Heart right ventricle (tissue), 16 donors: ENCODE data around the gene RTF2. TPM values are rescaled to one million over a fixed set of nuclear protein-coding genes. Genes with fewer than 3 reads are reported as not detected.

Experiments
- ATAC-seq, 8 donors: fragments of 200-7000 bp; cut with Tn5 transposase; one replicate each; pipeline ENCODE4 v1.9.1; 2020; ENCODE audit warnings: mild to moderate bottlenecking in 8 of 8, moderate library complexity in 8 of 8, moderate number of reproducible peaks in 1 of 8
- DNase-seq, 2 donors: peaks; one replicate each; pipeline ENCODE4 v3.0.0-alpha.2; 2020
- H3K27ac ChIP-seq, 10 donors: fragments of 200-600 bp; sonication (generic) in 2 of 10; one replicate each; pipeline versions ENCODE4 v1.5.0 to v1.8.0; 2020 to 2022; ENCODE audit warnings: mild to moderate bottlenecking in 3 of 10
- H3K27me3 ChIP-seq, 7 donors: fragments of 200-600 bp; one replicate each; pipeline ENCODE4 v1.8.0; 2021 to 2022; ENCODE audit warnings: mild to moderate bottlenecking in 2 of 7
- H3K36me3 ChIP-seq, 9 donors: fragments of 200-600 bp; sonication (generic) in 1 of 9; one replicate each; pipeline versions ENCODE4 v1.5.0 to v1.8.0; 2020 to 2022; ENCODE audit warnings: mild to moderate bottlenecking in 2 of 9
- H3K4me1 ChIP-seq, 9 donors: fragments of 200-600 bp; sonication (generic) in 1 of 9; one replicate each; pipeline versions ENCODE4 v1.5.0 to v1.8.0; 2020 to 2022; ENCODE audit warnings: mild to moderate bottlenecking in 4 of 9
- H3K4me3 ChIP-seq, 10 donors: fragments of 200-600 bp; sonication (generic) in 2 of 10; one replicate each; pipeline versions ENCODE4 v1.5.0 to v1.8.0; 2020 to 2022; ENCODE audit warnings: mild to moderate bottlenecking in 7 of 10, moderate library complexity in 2 of 10
- H3K9me3 ChIP-seq, 11 donors: fragments of 200-600 bp in 10 of 11; sonication (generic) in 2 of 11; one replicate each; pipeline versions ENCODE4 v1.5.0 to v1.8.0; 2013 to 2022; ENCODE audit warnings: mild to moderate bottlenecking in 2 of 11, control low read depth in 1 of 11, moderate library complexity in 1 of 11
- CTCF ChIP-seq, 9 donors: fragments of 200-600 bp; sonication (generic) in 2 of 9; IDR thresholded peaks; one replicate each; pipeline versions ENCODE4 v1.5.0 to v1.8.0; 2021 to 2022; ENCODE audit warnings: antibody characterized with exemption in 9 of 9, mild to moderate bottlenecking in 5 of 9, moderate library complexity in 1 of 9
- WGBS, 2 donors: extraction: QIAGEN DNeasy Blood & Tissue Kit; methylation state at CpG; one replicate each; pipeline ENCODE4 v1.1.7; 2013; ENCODE audit warnings: inconsistent platforms in 1 of 2; 5-methylcytosine and 5-hydroxymethylcytosine counted together
- intact Hi-C, 10 donors: fragments of 100-400 bp; cut with DNase I; formaldehyde crosslinking; loops; one replicate each; pipeline versions ENCODE4 v1.11.1 to v1.14.2; 2022
- long read RNA-seq, 3 donors: library from polyadenylated mRNA; unstranded; transcript quantifications; one replicate each; pipeline ENCODE4 v2.0.0, GENCODE V29; 2020 to 2021
- polyA plus RNA-seq, 2 donors: library from polyadenylated mRNA; stranded (reverse); fragments of 200-250 nt; gene quantifications; one replicate each; pipeline ENCODE4 v1.2.3, GENCODE V29; 2013
- total RNA-seq, 10 donors: library from RNA; stranded (reverse); fragmentation: NEBNext Ultra II Directional in 3 of 10; extraction: Animal tissue kit (Norgen Biotek cat#: 25700) in 3 of 10; gene quantifications; one replicate each; pipeline versions ENCODE4 v1.2.1 to v1.2.4, GENCODE V29; 2021 to 2023
- donor health status: Arrhythmogenic right ventricular cardiomyopathy.
- donor health status: ischemic (EF 13 %, LVEDD 7.1; RV severe dilation, severe dysfunction).
- donor health status: healthy with polysubstance abuse.
- donor health status: DM: no; HTN: yes; CAD: no.
- donor health status: DM: no; HTN: no; CAD: no.
- donor health status: ischemic (EF 25% LVEDD 6.9; RV normal size, moderate dysfunction).
- donor health status: ischemic (EF 25% LVEDD 5.7; RV mildly dilated, moderate dysfunction).
- donor health status: healthy.
- donor health status: DM: yes; HTN: yes; CAD: no.
- donor health status: Ischemic cardiomyopathy.
- donor health status: ischemic (EF 35%, LVEDD 5.7; RV mildly dilated, moderate dysfunction).
- donor health status: nonischemic (EF 11% LVEDD 7.7; RV severe dilation, severe dysfunction).
- donor health status: DM: yes; HTN: yes; CAD: no.
- donor health status: PGD.
- donor health status: ischemic (EF 29% LVEDD 5.4; RV normal size, mild dysfunction).
- donor health status: nonischemic (EF 23%, LVEDD 6.1; RV moderate dilation, normal function).

RTF2 gene
- 10 to 100 TPM; 83.1 to 95.5 (median 88.6) TPM for total RNA-seq
- 100 to 1,000 TPM in 1 of 2 donors, 10 to 100 TPM in 1; 29.1 to 113 TPM for polyA plus RNA-seq
- long read RNA-seq, donor 1, transcript RTF2-202 (9 exons, 2,212 nt), result major isoform, 126 of 137 reads
- long read RNA-seq, donor 1, partial matches to known transcripts, result 2 of 137 reads
- long read RNA-seq, donor 1, other reads (novel, unspliced or antisense), result 5 of 137 reads
- long read RNA-seq, donor 2, transcript RTF2-202 (9 exons, 2,212 nt), result major isoform, 124 of 132 reads
- long read RNA-seq, donor 2, partial matches to known transcripts, result 2 of 132 reads
- long read RNA-seq, donor 2, other reads (novel, unspliced or antisense), result 4 of 132 reads
- long read RNA-seq, donor 3, transcript RTF2-202 (9 exons, 2,212 nt), result major isoform, 333 of 356 reads
- long read RNA-seq, donor 3, partial matches to known transcripts, result 8 of 356 reads
- long read RNA-seq, donor 3, other reads (novel, unspliced or antisense), result 11 of 356 reads

GRCh38 chr20:56468316-56469076 is at the start of gene RTF2:
TSS of gene RTF2 (plus strand) at chr20:56468627. CDS start at chr20:56468698, 71 bp downstream.
- Histone ChIP-seq H3K9me3 (no peaks in the 10 kb centered on the region), H3K36me3 (peaks cover 0 to 31% (median 2%) of the 10 kb centered on the region in 9 donors), H3K27me3 (no peaks in the 10 kb centered on the region), H3K4me3 (peak within 1 kb of the TSS; percentile 32 to 96 (median 88)), H3K4me1 (peaks cover 0 to 54% (median 23%) of the 10 kb centered on the region in 9 donors), H3K27ac (peak within 1 kb of the TSS; percentile 20 to 95 (median 83))
- DNase-seq (peak; percentile 94 to 96), ATAC-seq (peak; percentile 100)
- no peak for TF ChIP-seq CTCF (IDR thresholded peaks at IDR 0.05)
- 0 to 1% methylated on average over 53 to 55 of the region's 55 CpGs for WGBS, 2 donors
- intact Hi-C loops, result loop anchor here in 9 of 10 donors (2.0 to 10.0 kb wide), 5 partner anchors 54 to 76 kb away; partner anchors contain the start of genes AURKA (in 4 of the 9), CSTF1 (in 4 of the 9) and CASS4 (in 2 of the 9)

GRCh38 chr20:56420028-56420427 is 48.4 kb upstream of the RTF2 start:
- 82 to 86% methylated on average over 2 of the region's 2 CpGs for WGBS, 2 donors
- no peak for TF ChIP-seq CTCF (IDR thresholded peaks at IDR 0.05)
- intact Hi-C loops, result no loop called here
- Histone ChIP-seq H3K4me3 (no peak overlapping the region), H3K27me3 (peaks cover 0 to 2% (median 0%) of the 10 kb centered on the region in 7 donors), H3K36me3 (no peaks in the 10 kb centered on the region), H3K9me3 (no peaks in the 10 kb centered on the region), H3K27ac (peak overlapping the region in 6 of 10 donors; percentile 75 to 88 (median 83)), H3K4me1 (peaks cover 0 to 88% (median 23%) of the 10 kb centered on the region in 9 donors)
- ATAC-seq, result no peak
- no peak for DNase-seq

GRCh38 chr20:56420940-56421688 is 47.3 kb upstream of the RTF2 start:
- 80 to 81% methylated on average over 11 of the region's 11 CpGs for WGBS, 2 donors
- Histone ChIP-seq H3K4me3 (no peak overlapping the region), H3K27me3 (peaks cover 0 to 5% (median 0%) of the 10 kb centered on the region in 7 donors), H3K36me3 (no peaks in the 10 kb centered on the region), H3K27ac (peak overlapping the region in 1 of 10 donors; percentile 71), H3K4me1 (peaks cover 0 to 77% (median 23%) of the 10 kb centered on the region in 9 donors), H3K9me3 (no peaks in the 10 kb centered on the region)
- no peak for DNase-seq
- ATAC-seq, result no peak
- intact Hi-C loops, result no loop called here
- TF ChIP-seq CTCF (IDR thresholded peaks at IDR 0.05), result no peak
